Smooth muscle cell (in vitro differentiated cells): Measurements from ENCODE around the gene KCNH2. TPM values are rescaled to one million over a fixed set of nuclear protein-coding genes. Genes with fewer than 3 reads are reported as not detected.

Source experiments
- DNase-seq: peaks from one replicate; lab custom pipeline; 2025; ENCODE audit not compliant: unreplicated experiment; lab: John Stamatoyannopoulos, UW
- H2AFZ ChIP-seq: fragments of 200-600 bp; sonication (generic); 2 replicates; pipeline ENCODE4 v1.6.0; 2016; ENCODE audit warnings: antibody characterized with exemption, low read depth, mild to moderate bottlenecking
- H3F3A ChIP-seq: fragments of 200-600 bp; sonication (generic); 2 replicates; pipeline ENCODE4 v1.6.0; 2017; ENCODE audit warnings: antibody characterized with exemption, low read depth
- H3K27ac ChIP-seq: fragments of 200-600 bp; sonication (generic); 2 replicates; pipeline ENCODE4 v1.5.1; 2016; ENCODE audit warnings: low read depth, mild to moderate bottlenecking
- H3K27me3 ChIP-seq: fragments of 200-600 bp; sonication (generic); 2 replicates; pipeline ENCODE4 v1.6.1; 2016; ENCODE audit warnings: low read depth, mild to moderate bottlenecking
- H3K36me3 ChIP-seq: fragments of 200-600 bp; sonication (generic); 2 replicates; pipeline ENCODE4 v1.5.1; 2016; ENCODE audit warnings: low read depth
- H3K4me1 ChIP-seq: fragments of 200-600 bp; sonication (generic); 2 replicates; pipeline ENCODE4 v1.5.1; 2016; ENCODE audit warnings: low read depth
- H3K4me2 ChIP-seq: fragments of 200-600 bp; sonication (generic); 2 replicates; pipeline ENCODE4 v1.6.0; 2016; ENCODE audit warnings: mild to moderate bottlenecking
- H3K4me3 ChIP-seq: fragments of 200-600 bp; sonication (generic); 2 replicates; pipeline ENCODE4 v1.5.1; 2016; ENCODE audit warnings: mild to moderate bottlenecking
- H3K79me2 ChIP-seq: fragments of 200-600 bp; sonication (generic); 2 replicates; pipeline ENCODE4 v1.6.0; 2016; ENCODE audit warnings: low read depth, mild to moderate bottlenecking
- H3K9ac ChIP-seq: fragments of 200-600 bp; sonication (generic); 2 replicates; pipeline ENCODE4 v1.6.0; 2016; ENCODE audit warnings: low read depth
- H3K9me3 ChIP-seq: fragments of 200-600 bp; sonication (generic); replicated peaks from 2 replicates; pipeline ENCODE4 v1.5.1; 2016; ENCODE audit warnings: low read depth
- H4K20me1 ChIP-seq: fragments of 200-600 bp; sonication (generic); 2 replicates; pipeline ENCODE4 v1.6.0; 2016; ENCODE audit warnings: low read depth
- CTCF ChIP-seq: fragments of 200-600 bp; sonication (generic); IDR thresholded peaks from 2 replicates; pipeline ENCODE4 v1.5.1; 2017; ENCODE audit warnings: borderline replicate concordance, mild to moderate bottlenecking, antibody characterized with exemption; ENCODE audit not compliant: insufficient read depth, poor library complexity, severe bottlenecking
- WGBS: methylation state at CpG from one replicate; pipeline ENCODE4 v1.1.7; 2016; ENCODE audit warnings: low lambda C conversion rate; 5-methylcytosine and 5-hydroxymethylcytosine counted together
- polyA plus RNA-seq: library from polyadenylated mRNA; unstranded; fragments of >200 nt; fragmentation: Nextera tagmentation; extraction: Ambion mirVana; gene quantifications from 2 replicates; pipeline ENCODE4 v1.2.1, GENCODE V29; 2016
- total RNA-seq: library from RNA; depleted of rRNA; stranded (reverse); fragments of >200 nt; gene quantifications from 2 replicates; pipeline ENCODE4 v1.2.3, GENCODE V29; 2014

Gene KCNH2
- total and polyA plus RNA-seq, 2 experiments from 2014 or later: 12.9 to 37.7 TPM

GRCh38 chr7:150999001-150999400, 20.9 kb upstream of the KCNH2 start:
- no peaks in the 10 kb centered on the region for H4K20me1 ChIP-seq
- no peaks in the 10 kb centered on the region for H3K27me3 ChIP-seq
- no peak overlapping the region for H3K4me3 ChIP-seq
- H3K79me2 ChIP-seq: no peaks in the 10 kb centered on the region
- H3F3A ChIP-seq: no peaks in the 10 kb centered on the region
- no peak overlapping the region for H3K9ac ChIP-seq
- H3K36me3 ChIP-seq: no peaks in the 10 kb centered on the region
- peaks cover 1% of the 10 kb centered on the region for H3K4me1 ChIP-seq
- WGBS: 96% methylated on average over 12 of the region's 12 CpGs
- H3K4me2 ChIP-seq: no peak overlapping the region
- no peak for DNase-seq
- no peak overlapping the region for H2AFZ ChIP-seq
- no peaks in the 10 kb centered on the region for H3K9me3 ChIP-seq
- H3K27ac ChIP-seq: no peak overlapping the region
- TF ChIP-seq CTCF: no peak

- no peaks in the 10 kb centered on the region for H3K9me3 ChIP-seq
- H2AFZ ChIP-seq: no peak overlapping the region
- no peak overlapping the region for H3K27ac ChIP-seq
- H3K4me3 ChIP-seq: no peak overlapping the region
- H3K79me2 ChIP-seq: no peaks in the 10 kb centered on the region
- 94% methylated on average over 20 of the region's 20 CpGs for WGBS
- TF ChIP-seq CTCF: no peak
- no peaks in the 10 kb centered on the region for H4K20me1 ChIP-seq
- no peak for DNase-seq
- H3K9ac ChIP-seq: no peak overlapping the region
- H3F3A ChIP-seq: no peaks in the 10 kb centered on the region
- no peaks in the 10 kb centered on the region for H3K36me3 ChIP-seq
- no peak overlapping the region for H3K4me2 ChIP-seq
- H3K27me3 ChIP-seq: no peaks in the 10 kb centered on the region
- H3K4me1 ChIP-seq: peaks cover 6% of the 10 kb centered on the region
Measured at GRCh38 chr7:150998341-150998740, 20.2 kb upstream of the KCNH2 start.

- H4K20me1 ChIP-seq: no peaks in the 10 kb centered on the region
- TF ChIP-seq CTCF: no peak
- H3K4me1 ChIP-seq: peaks cover 6% of the 10 kb centered on the region
- no peak overlapping the region for H2AFZ ChIP-seq
- no peak overlapping the region for H3K27ac ChIP-seq
- H3K9me3 ChIP-seq: no peaks in the 10 kb centered on the region
- H3K4me2 ChIP-seq: no peak overlapping the region
- no peak overlapping the region for H3K9ac ChIP-seq
- H3K36me3 ChIP-seq: no peaks in the 10 kb centered on the region
- no peak overlapping the region for H3K4me3 ChIP-seq
- no peak for DNase-seq
- no peaks in the 10 kb centered on the region for H3K27me3 ChIP-seq
- 96% methylated on average over 5 of the region's 5 CpGs for WGBS
- no peaks in the 10 kb centered on the region for H3F3A ChIP-seq
- H3K79me2 ChIP-seq: no peaks in the 10 kb centered on the region
Measured at GRCh38 chr7:150997817-150998216, 19.7 kb upstream of the KCNH2 start.

- Histone ChIP-seq H3K27ac (no peak overlapping the region), H3K9me3 (no peaks in the 10 kb centered on the region), H3K27me3 (no peaks in the 10 kb centered on the region), H3K4me1 (peaks cover 6% of the 10 kb centered on the region), H2AFZ (no peak overlapping the region), H3K79me2 (no peaks in the 10 kb centered on the region), H3K4me2 (no peak overlapping the region), H3K36me3 (no peaks in the 10 kb centered on the region), H3F3A (no peaks in the 10 kb centered on the region), H3K4me3 (no peak overlapping the region), H4K20me1 (no peaks in the 10 kb centered on the region), H3K9ac (no peak overlapping the region)
- WGBS: 96% methylated on average over 4 of the region's 8 CpGs
- TF ChIP-seq CTCF: no peak
- DNase-seq: no peak
Measured at GRCh38 chr7:150997075-150997511, 19.0 kb upstream of the KCNH2 start.
